Activated T-helper 1 cell treated with Interleukin-2 at 50 U/mL for 16 hours (primary cell): ENCODE results near the gene CHADL.

Experiments used
- DNase-seq: peaks from one replicate; pipeline ENCODE4 v3.0.0-alpha.2; 2020; ENCODE audit warnings: low read depth

Gene CHADL

GRCh38 chr22:41230401-41230785, 10.3 kb downstream of the CHADL start:
- DNase-seq: no peak

- no peak for DNase-seq
These were observed 10.9 kb downstream of the CHADL start for GRCh38 chr22:41229730-41230400.

GRCh38 chr22:41229215-41229614, 11.5 kb downstream of the CHADL start:
- no peak for DNase-seq

GRCh38 chr22:41226723-41227655, 13.7 kb downstream of the CHADL start:
- no peak for DNase-seq

- DNase-seq: no peak
These were observed 17.2 kb downstream of the CHADL start for GRCh38 chr22:41223535-41223934.

GRCh38 chr22:41222846-41223507, 17.8 kb downstream of the CHADL start:
- DNase-seq: no peak

GRCh38 chr22:41217553-41218157, 23.1 kb downstream of the CHADL start:
- DNase-seq: no peak

GRCh38 chr22:41216984-41217383, 23.7 kb downstream of the CHADL start:
- DNase-seq: no peak

GRCh38 chr22:41215926-41216325, 24.8 kb downstream of the CHADL start:
- DNase-seq: no peak

- no peak for DNase-seq
These were observed 25.3 kb downstream of the CHADL start for GRCh38 chr22:41215409-41215808.

GRCh38 chr22:41206719-41207118, 34.0 kb downstream of the CHADL start:
- no peak for DNase-seq

GRCh38 chr22:41204992-41205900, 35.5 kb downstream of the CHADL start, which contains the start of gene L3MBTL2:
L3MBTL2 (plus strand) TSS chr22:41205312; CDS start chr22:41205363, 51 bp downstream.
- DNase-seq: peak; percentile 96

GRCh38 chr22:41204066-41204465, 36.7 kb downstream of the CHADL start:
- DNase-seq: no peak

GRCh38 chr22:41203118-41203517, 37.6 kb downstream of the CHADL start:
- no peak for DNase-seq

- DNase-seq: no peak
These were observed 39.6 kb downstream of the CHADL start for GRCh38 chr22:41201141-41201540.

- peak; percentile 32 for DNase-seq
These were observed 42.6 kb downstream of the CHADL start for GRCh38 chr22:41198027-41198580.

GRCh38 chr22:41197038-41197972, 43.4 kb downstream of the CHADL start:
- peak; percentile 77 for DNase-seq

GRCh38 chr22:41193829-41194228, 46.9 kb downstream of the CHADL start:
- no peak for DNase-seq

GRCh38 chr22:41191467-41191866, 49.3 kb downstream of the CHADL start:
- DNase-seq: no peak

GRCh38 chr22:41184679-41185078, 56.1 kb downstream of the CHADL start:
- DNase-seq: no peak
